GM12878 (cell line): ENCODE results near the gene MAFB.

ENCODE experiments used
- CREM ChIP-seq: IDR thresholded peaks from 2 replicates; pipeline ENCODE4 v1.6.1; 2014; ENCODE audit warnings: antibody characterized with exemption, low read depth
- HDGF ChIP-seq: fragments of 450-650 bp; IDR thresholded peaks from 2 replicates; pipeline ENCODE4 v1.6.1; 2016; ENCODE audit warnings: antibody characterized with exemption
- NBN ChIP-seq: fragments of 450-650 bp; IDR thresholded peaks from 2 replicates; pipeline ENCODE4 v1.6.1; 2016

- TF ChIP-seq NBN: no peak
- no peak for TF ChIP-seq HDGF
- no peak for TF ChIP-seq CREM
These were observed 2.0 kb upstream of the MAFB start for GRCh38 chr20:40690836-40691565.
